ENCODE results near the gene NKD2.

Gene NKD2

DNA sequence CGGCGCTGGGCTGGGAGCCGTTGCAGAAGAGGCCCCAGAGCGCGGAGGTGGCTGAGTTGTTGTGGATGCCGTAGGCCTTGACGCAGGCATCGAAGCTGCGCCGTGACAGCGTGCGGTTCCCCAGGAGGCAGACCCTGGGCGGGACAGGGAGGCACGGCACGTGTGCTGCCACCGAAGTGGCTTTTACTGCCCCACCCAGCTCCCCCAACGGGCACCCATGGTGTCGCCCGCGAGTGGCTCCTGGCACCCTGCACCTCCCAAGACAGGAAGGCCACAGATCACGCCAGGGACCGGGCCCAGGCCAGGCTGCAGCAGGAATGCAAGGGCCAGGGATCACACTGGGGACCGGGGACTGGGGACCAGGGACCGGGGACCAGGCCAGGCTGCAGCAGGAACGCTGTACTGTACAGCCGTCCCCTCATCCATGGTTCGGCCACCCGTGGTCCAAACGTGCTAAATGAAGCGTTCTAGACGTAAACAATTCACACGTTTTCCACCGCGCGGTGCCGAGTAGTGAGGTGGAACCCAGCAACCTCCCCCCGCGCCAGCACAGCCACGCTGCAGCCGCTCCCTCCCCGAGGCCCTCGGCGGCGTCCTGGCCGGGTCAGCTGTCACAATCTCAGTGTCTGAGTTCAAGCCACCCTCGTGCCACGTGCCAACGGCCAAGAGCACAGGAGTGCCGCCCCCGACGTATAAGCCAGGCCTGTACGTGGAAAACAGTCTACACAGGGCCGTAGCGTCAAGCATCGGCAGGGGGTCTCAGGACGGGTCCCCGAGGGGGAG is 75.4 kb downstream of the NKD2 start:
- no peak for DNase-seq

DNA sequence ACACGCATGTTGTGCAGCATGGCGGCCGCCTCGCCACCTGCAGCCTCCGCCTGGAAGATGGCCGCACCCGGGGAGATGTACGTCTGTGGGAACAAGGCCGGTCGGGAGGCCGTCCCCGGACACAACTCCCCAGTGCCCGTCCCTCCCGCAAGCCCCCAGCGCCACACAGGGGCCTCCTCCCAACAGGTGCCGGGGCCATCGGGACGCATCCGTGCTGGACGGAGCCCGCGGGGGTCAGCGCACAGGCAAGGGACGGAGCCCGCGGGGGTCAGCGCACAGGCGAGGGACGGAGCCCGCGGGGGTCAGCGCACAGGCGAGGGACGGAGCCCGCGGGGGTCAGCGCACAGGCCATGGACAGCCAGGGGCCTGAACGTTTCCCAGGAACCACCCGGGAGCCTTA is 76.8 kb downstream of the NKD2 start:
- DNase-seq = no peak

DNA sequence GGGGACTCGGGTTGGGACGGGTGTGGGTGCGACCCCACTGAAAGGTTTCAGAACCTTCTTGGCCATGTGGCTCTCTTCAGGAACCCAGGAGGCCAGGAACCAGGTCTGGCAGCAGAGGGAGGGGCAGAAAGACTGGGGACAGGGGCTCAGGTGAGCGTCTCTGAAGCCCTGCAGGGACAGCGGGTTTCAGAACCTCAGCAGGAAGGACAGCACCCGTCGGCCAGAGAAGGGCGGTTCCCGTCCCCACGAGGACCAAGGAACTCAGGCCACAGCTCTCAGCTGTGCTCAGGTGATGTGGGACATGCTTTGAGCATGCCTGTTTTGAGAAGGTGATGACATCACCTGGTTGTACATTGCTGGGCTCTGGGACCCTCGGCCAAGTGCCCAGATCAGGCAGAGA is 77.5 kb downstream of the NKD2 start:
- DNase-seq = no peak

- DNase-seq = no peak
Measured at GRCh38 chr5:1086871-1087270, 78.3 kb downstream of the NKD2 start.

- DNase-seq = no peak
Measured at GRCh38 chr5:1087428-1087827, 78.8 kb downstream of the NKD2 start.

DNA sequence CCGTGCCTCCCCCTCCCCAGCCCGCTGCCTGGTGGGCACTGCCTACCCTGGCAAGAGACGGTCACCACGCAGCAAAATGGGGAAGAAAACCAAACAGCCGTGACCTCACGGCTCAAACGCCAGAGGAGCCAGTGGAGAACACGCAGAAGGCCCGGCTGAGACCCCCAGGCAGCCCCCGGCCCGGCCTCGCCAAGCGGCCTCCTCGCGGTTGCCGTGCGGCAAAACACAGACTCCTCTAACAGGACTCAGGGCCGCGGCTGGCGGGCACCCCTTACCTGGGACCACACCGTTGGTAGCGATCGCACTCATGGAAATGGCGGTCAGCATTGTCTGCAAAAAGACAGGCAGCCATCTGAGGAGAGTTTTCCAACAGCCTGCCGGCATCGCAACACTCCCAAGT is 79.4 kb downstream of the NKD2 start:
- DNase-seq = no peak

Measured in anterior cingulate cortex (tissue), 58 donors.